NB4 (cell line): ENCODE data around the gene IL23R.

Experiments
- POLR2A ChIP-seq: IDR thresholded peaks from 2 replicates; pipeline ENCODE4 v1.6.1; 2011; ENCODE audit warnings: mild to moderate bottlenecking; ENCODE audit not compliant: insufficient read length; ENCODE audit errors: extremely low read depth
- TF ChIP-seq, protein P1 (sequence below): IDR thresholded peaks from one replicate; pipeline ENCODE4 v1.5.1; 2012; ENCODE audit warnings: low read depth, low read length
- TF ChIP-seq, protein P2 (sequence below): IDR thresholded peaks from 2 replicates; pipeline ENCODE4 v1.6.1; 2011; ENCODE audit warnings: low read depth, low read length

GRCh38 chr1:67262735-67263134 is 96.5 kb downstream of the IL23R start:
- TF ChIP-seq, protein P1, sequence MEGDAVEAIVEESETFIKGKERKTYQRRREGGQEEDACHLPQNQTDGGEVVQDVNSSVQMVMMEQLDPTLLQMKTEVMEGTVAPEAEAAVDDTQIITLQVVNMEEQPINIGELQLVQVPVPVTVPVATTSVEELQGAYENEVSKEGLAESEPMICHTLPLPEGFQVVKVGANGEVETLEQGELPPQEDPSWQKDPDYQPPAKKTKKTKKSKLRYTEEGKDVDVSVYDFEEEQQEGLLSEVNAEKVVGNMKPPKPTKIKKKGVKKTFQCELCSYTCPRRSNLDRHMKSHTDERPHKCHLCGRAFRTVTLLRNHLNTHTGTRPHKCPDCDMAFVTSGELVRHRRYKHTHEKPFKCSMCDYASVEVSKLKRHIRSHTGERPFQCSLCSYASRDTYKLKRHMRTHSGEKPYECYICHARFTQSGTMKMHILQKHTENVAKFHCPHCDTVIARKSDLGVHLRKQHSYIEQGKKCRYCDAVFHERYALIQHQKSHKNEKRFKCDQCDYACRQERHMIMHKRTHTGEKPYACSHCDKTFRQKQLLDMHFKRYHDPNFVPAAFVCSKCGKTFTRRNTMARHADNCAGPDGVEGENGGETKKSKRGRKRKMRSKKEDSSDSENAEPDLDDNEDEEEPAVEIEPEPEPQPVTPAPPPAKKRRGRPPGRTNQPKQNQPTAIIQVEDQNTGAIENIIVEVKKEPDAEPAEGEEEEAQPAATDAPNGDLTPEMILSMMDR, result no peak
- no peak for TF ChIP-seq POLR2A
- TF ChIP-seq, protein P2, sequence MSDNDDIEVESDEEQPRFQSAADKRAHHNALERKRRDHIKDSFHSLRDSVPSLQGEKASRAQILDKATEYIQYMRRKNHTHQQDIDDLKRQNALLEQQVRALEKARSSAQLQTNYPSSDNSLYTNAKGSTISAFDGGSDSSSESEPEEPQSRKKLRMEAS, result no peak
